ENCODE measurements around the gene CYP2S1. TPM values are rescaled to one million over a fixed set of nuclear protein-coding genes. Genes with fewer than 3 reads are reported as not detected.

CYP2S1 gene
- polyA plus RNA-seq, 1 donor from 2014 or later: not detected

DNA sequence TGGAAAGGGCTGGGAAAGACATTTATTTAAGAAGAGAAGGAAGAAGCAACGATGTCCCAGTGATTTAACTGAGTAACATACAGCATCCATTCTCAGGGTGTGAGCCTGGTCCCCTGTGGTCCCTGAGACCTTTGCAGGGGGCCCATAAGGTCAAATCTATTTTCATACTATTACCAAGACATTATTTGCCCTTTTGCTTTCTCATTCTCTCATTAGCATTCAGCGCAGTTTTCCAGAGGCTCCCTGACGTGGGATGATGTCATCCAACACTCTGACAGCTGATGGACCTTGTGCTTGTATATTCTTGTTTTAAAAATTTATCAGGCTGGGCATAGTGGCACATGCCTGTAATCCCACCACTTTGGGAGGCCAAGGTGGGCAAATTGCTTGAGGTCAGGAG lies 52.8 kb downstream of the CYP2S1 start:
- Histone ChIP-seq H3K4me2 (ENCODE audit: low read length) (no peak overlapping the region), H3K9me2 (ENCODE audit: insufficient read depth, low read length) (no peaks in the 10 kb centered on the region), H3K4me3 (ENCODE audit: low read length) (no peak overlapping the region), H3K36me3 (ENCODE audit: insufficient read depth, low read length) (no peaks in the 10 kb centered on the region), H3K9ac (ENCODE audit: low read length) (no peak overlapping the region), H4K20me1 (ENCODE audit: insufficient read depth) (no peaks in the 10 kb centered on the region), H3K27ac (ENCODE audit: low read length) (no peak overlapping the region), H3K79me2 (replicated peaks; ENCODE audit: insufficient read depth, low read length) (no peaks in the 10 kb centered on the region), H3K27me3 (ENCODE audit: insufficient read depth, low read depth, low read length) (no peaks in the 10 kb centered on the region), H3K9me3 (ENCODE audit: low read length) (no peaks in the 10 kb centered on the region), H3F3A (ENCODE audit: insufficient read depth, low read length, poor library complexity, severe bottlenecking) (no peaks in the 10 kb centered on the region), H2AFZ (ENCODE audit: low read depth, low read length) (no peak overlapping the region)
- TF ChIP-seq EZH2 (IDR thresholded peaks at IDR 0.05; ENCODE audit: borderline replicate concordance, insufficient read depth, low read length, poor library complexity, severe bottlenecking) (no peak), TAF1 (IDR thresholded peaks at IDR 0.05; ENCODE audit: low read depth) (no peak), MXI1 (conservative IDR thresholded peaks at IDR 0.05; ENCODE audit: poor library complexity, severe bottlenecking) (no peak), EP300 (conservative IDR thresholded peaks at IDR 0.05; ENCODE audit: poor library complexity, severe bottlenecking) (no peak), POLR2AphosphoS5 (IDR thresholded peaks at IDR 0.05) (no peak), SMC3 (conservative IDR thresholded peaks at IDR 0.05; ENCODE audit: poor library complexity) (no peak), RAD21 (conservative IDR thresholded peaks at IDR 0.05) (no peak)
- TF ChIP-seq, protein P1, sequence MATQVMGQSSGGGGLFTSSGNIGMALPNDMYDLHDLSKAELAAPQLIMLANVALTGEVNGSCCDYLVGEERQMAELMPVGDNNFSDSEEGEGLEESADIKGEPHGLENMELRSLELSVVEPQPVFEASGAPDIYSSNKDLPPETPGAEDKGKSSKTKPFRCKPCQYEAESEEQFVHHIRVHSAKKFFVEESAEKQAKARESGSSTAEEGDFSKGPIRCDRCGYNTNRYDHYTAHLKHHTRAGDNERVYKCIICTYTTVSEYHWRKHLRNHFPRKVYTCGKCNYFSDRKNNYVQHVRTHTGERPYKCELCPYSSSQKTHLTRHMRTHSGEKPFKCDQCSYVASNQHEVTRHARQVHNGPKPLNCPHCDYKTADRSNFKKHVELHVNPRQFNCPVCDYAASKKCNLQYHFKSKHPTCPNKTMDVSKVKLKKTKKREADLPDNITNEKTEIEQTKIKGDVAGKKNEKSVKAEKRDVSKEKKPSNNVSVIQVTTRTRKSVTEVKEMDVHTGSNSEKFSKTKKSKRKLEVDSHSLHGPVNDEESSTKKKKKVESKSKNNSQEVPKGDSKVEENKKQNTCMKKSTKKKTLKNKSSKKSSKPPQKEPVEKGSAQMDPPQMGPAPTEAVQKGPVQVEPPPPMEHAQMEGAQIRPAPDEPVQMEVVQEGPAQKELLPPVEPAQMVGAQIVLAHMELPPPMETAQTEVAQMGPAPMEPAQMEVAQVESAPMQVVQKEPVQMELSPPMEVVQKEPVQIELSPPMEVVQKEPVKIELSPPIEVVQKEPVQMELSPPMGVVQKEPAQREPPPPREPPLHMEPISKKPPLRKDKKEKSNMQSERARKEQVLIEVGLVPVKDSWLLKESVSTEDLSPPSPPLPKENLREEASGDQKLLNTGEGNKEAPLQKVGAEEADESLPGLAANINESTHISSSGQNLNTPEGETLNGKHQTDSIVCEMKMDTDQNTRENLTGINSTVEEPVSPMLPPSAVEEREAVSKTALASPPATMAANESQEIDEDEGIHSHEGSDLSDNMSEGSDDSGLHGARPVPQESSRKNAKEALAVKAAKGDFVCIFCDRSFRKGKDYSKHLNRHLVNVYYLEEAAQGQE (IDR thresholded peaks at IDR 0.05; ENCODE audit: borderline replicate concordance): no peak
- TF ChIP-seq, protein P2, sequence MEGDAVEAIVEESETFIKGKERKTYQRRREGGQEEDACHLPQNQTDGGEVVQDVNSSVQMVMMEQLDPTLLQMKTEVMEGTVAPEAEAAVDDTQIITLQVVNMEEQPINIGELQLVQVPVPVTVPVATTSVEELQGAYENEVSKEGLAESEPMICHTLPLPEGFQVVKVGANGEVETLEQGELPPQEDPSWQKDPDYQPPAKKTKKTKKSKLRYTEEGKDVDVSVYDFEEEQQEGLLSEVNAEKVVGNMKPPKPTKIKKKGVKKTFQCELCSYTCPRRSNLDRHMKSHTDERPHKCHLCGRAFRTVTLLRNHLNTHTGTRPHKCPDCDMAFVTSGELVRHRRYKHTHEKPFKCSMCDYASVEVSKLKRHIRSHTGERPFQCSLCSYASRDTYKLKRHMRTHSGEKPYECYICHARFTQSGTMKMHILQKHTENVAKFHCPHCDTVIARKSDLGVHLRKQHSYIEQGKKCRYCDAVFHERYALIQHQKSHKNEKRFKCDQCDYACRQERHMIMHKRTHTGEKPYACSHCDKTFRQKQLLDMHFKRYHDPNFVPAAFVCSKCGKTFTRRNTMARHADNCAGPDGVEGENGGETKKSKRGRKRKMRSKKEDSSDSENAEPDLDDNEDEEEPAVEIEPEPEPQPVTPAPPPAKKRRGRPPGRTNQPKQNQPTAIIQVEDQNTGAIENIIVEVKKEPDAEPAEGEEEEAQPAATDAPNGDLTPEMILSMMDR (IDR thresholded peaks at IDR 0.05; ENCODE audit: poor library complexity, severe bottlenecking): no peak

DNA sequence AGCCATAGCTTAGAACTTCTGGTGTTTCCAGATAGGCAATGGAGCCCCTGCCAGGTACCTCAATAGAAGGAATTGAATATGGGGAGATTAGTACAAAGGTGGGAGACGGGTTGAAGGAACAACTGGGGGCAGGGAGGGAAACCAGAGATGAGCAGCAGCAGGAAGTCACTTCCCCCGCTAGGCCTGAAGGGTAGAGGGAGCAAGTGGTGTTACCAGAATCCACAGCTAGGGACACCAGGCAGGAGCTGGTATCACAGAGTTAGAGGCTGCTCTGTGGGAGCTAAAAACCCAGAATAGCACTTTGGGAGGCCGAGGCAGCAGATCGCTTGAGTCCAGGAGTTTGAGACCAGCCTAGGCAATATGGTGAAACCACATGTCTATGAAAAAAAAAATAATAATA lies 55.9 kb downstream of the CYP2S1 start:
- H4K20me1 ChIP-seq (ENCODE audit: insufficient read depth): no peaks in the 10 kb centered on the region

More for the DNA sequence above, 55.9 kb downstream of the CYP2S1 start:
- no peak for TF ChIP-seq POLR2AphosphoS5 (IDR thresholded peaks at IDR 0.05)
- TF ChIP-seq MXI1 (conservative IDR thresholded peaks at IDR 0.05; ENCODE audit: poor library complexity, severe bottlenecking): no peak
- no peak for TF ChIP-seq RAD21 (conservative IDR thresholded peaks at IDR 0.05)
- TF ChIP-seq SMC3 (conservative IDR thresholded peaks at IDR 0.05; ENCODE audit: poor library complexity): no peak
- TF ChIP-seq, protein P1 (IDR thresholded peaks at IDR 0.05; ENCODE audit: borderline replicate concordance): no peak
- TF ChIP-seq, protein P2 (IDR thresholded peaks at IDR 0.05; ENCODE audit: poor library complexity, severe bottlenecking): no peak
- TF ChIP-seq TAF1 (IDR thresholded peaks at IDR 0.05; ENCODE audit: low read depth): no peak
- TF ChIP-seq EP300 (conservative IDR thresholded peaks at IDR 0.05; ENCODE audit: poor library complexity, severe bottlenecking): no peak
- no peak for TF ChIP-seq EZH2 (IDR thresholded peaks at IDR 0.05; ENCODE audit: borderline replicate concordance, insufficient read depth, low read length, poor library complexity, severe bottlenecking)
- H3K9me3 ChIP-seq (ENCODE audit: low read length): no peaks in the 10 kb centered on the region
- H2AFZ ChIP-seq (ENCODE audit: low read depth, low read length): no peak overlapping the region
- H3K9me2 ChIP-seq (ENCODE audit: insufficient read depth, low read length): no peaks in the 10 kb centered on the region
- no peaks in the 10 kb centered on the region for H3K36me3 ChIP-seq (ENCODE audit: insufficient read depth, low read length)
- H3K27me3 ChIP-seq (ENCODE audit: insufficient read depth, low read depth, low read length): no peaks in the 10 kb centered on the region
- no peaks in the 10 kb centered on the region for H3K79me2 ChIP-seq (replicated peaks; ENCODE audit: insufficient read depth, low read length)
- H3K9ac ChIP-seq (ENCODE audit: low read length): no peak overlapping the region
- H3K27ac ChIP-seq (ENCODE audit: low read length): no peak overlapping the region
- no peak overlapping the region for H3K4me2 ChIP-seq (ENCODE audit: low read length)
- no peak overlapping the region for H3K4me3 ChIP-seq (ENCODE audit: low read length)
- no peaks in the 10 kb centered on the region for H3F3A ChIP-seq (ENCODE audit: insufficient read depth, low read length, poor library complexity, severe bottlenecking)

All from neural cell (in vitro differentiated cells).